Gastroesophageal sphincter (tissue), 3 donors: Measurements from ENCODE around the gene AKAP6.

Source experiments
- EP300 ChIP-seq: sonication (generic); formaldehyde crosslinking; IDR thresholded peaks from one replicate; pipeline ENCODE4 v1.6.1; 2017; ENCODE audit warnings: antibody characterized with exemption, mild to moderate bottlenecking
- POLR2A ChIP-seq, 2 donors: fragments of 450-650 bp; IDR thresholded peaks; one replicate each; pipeline ENCODE4 v1.6.1; 2017; ENCODE audit warnings: antibody characterized with exemption in 2 of 2, mild to moderate bottlenecking in 2 of 2, moderate library complexity in 1 of 2
- TF ChIP-seq, protein P1 (sequence below), 4 experiments: fragments of 200-600 bp in 2 of 4; fragments of 450-650 bp in 2 of 4; sonication (generic) in 1 of 4; IDR thresholded peaks; one replicate each; pipeline ENCODE4 v1.5.1; 2017 to 2019; ENCODE audit warnings: antibody characterized with exemption in 4 of 4, mild to moderate bottlenecking in 2 of 4, moderate library complexity in 2 of 4

GRCh38 chr14:32383364-32384009 is 54.4 kb downstream of the AKAP6 start:
- TF ChIP-seq POLR2A (IDR thresholded peaks at IDR 0.05) (no peak), EP300 (no peak)
- TF ChIP-seq, protein P1, sequence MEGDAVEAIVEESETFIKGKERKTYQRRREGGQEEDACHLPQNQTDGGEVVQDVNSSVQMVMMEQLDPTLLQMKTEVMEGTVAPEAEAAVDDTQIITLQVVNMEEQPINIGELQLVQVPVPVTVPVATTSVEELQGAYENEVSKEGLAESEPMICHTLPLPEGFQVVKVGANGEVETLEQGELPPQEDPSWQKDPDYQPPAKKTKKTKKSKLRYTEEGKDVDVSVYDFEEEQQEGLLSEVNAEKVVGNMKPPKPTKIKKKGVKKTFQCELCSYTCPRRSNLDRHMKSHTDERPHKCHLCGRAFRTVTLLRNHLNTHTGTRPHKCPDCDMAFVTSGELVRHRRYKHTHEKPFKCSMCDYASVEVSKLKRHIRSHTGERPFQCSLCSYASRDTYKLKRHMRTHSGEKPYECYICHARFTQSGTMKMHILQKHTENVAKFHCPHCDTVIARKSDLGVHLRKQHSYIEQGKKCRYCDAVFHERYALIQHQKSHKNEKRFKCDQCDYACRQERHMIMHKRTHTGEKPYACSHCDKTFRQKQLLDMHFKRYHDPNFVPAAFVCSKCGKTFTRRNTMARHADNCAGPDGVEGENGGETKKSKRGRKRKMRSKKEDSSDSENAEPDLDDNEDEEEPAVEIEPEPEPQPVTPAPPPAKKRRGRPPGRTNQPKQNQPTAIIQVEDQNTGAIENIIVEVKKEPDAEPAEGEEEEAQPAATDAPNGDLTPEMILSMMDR (IDR thresholded peaks at IDR 0.05) = no peak
